HEK293 (cell line): ENCODE measurements around the gene JAM2.

Experiments used
- GLIS2 ChIP-seq: fragments of 450-650 bp; formaldehyde crosslinking; IDR thresholded peaks from 2 replicates; pipeline ENCODE4 v1.5.1; 2016; ENCODE audit warnings: missing biosample characterization, missing genetic modification characterization
- HOXC10 ChIP-seq: sonication (generic); formaldehyde crosslinking; IDR thresholded peaks from 2 replicates; pipeline ENCODE4 v1.8.1; 2023; ENCODE audit warnings: mild to moderate bottlenecking, missing genetic modification reagents
- HOXD13 ChIP-seq: sonication (generic); formaldehyde crosslinking; IDR thresholded peaks from 2 replicates; pipeline ENCODE4 v1.8.0; 2022; ENCODE audit warnings: missing genetic modification reagents, borderline replicate concordance
- KLF9 ChIP-seq: fragments of 450-650 bp; formaldehyde crosslinking; IDR thresholded peaks from 2 replicates; pipeline ENCODE4 v1.5.1; 2016; ENCODE audit warnings: missing biosample characterization, missing genetic modification characterization, low read depth
- TRIM28 ChIP-seq: IDR thresholded peaks from 2 replicates; pipeline ENCODE4 v1.6.1; 2011; ENCODE audit warnings: low read length, control low read depth, borderline replicate concordance
- YY1 ChIP-seq: fragments of 450-650 bp; formaldehyde crosslinking; IDR thresholded peaks from 2 replicates; pipeline ENCODE4 v1.5.1; 2018; ENCODE audit warnings: missing biosample characterization, missing genetic modification characterization
- ZFHX2 ChIP-seq: fragments of 450-650 bp; formaldehyde crosslinking; conservative IDR thresholded peaks from 2 replicates; pipeline ENCODE4 v1.5.1; 2016; ENCODE audit warnings: missing biosample characterization, missing genetic modification characterization
- ZFP3 ChIP-seq: fragments of 450-650 bp; formaldehyde crosslinking; IDR thresholded peaks from 2 replicates; pipeline ENCODE4 v1.5.1; 2016; ENCODE audit warnings: low read depth, missing biosample characterization, missing genetic modification characterization
- ZIC2 ChIP-seq: fragments of 450-650 bp; formaldehyde crosslinking; IDR thresholded peaks from 2 replicates; pipeline ENCODE4 v1.5.1; 2016; ENCODE audit warnings: missing biosample characterization, missing genetic modification characterization
- ZNF140 ChIP-seq: fragments of 450-650 bp; formaldehyde crosslinking; IDR thresholded peaks from 2 replicates; pipeline ENCODE4 v1.5.1; 2016; ENCODE audit warnings: missing biosample characterization, missing genetic modification characterization
- ZNF2 ChIP-seq: fragments of 450-650 bp; formaldehyde crosslinking; IDR thresholded peaks from 2 replicates; pipeline ENCODE4 v1.5.1; 2016; ENCODE audit warnings: missing biosample characterization, missing genetic modification characterization
- ZNF202 ChIP-seq: fragments of 450-650 bp; formaldehyde crosslinking; IDR thresholded peaks from 2 replicates; pipeline ENCODE4 v1.5.1; 2016; ENCODE audit warnings: missing biosample characterization, missing genetic modification characterization, borderline replicate concordance
- ZNF221 ChIP-seq: fragments of 450-650 bp; formaldehyde crosslinking; IDR thresholded peaks from 2 replicates; pipeline ENCODE4 v1.5.1; 2017; ENCODE audit warnings: missing biosample characterization, missing genetic modification characterization, borderline replicate concordance
- ZNF223 ChIP-seq: fragments of 450-650 bp; formaldehyde crosslinking; IDR thresholded peaks from 2 replicates; pipeline ENCODE4 v1.5.1; 2016; ENCODE audit warnings: missing biosample characterization, missing genetic modification characterization
- ZNF366 ChIP-seq: fragments of 450-650 bp; formaldehyde crosslinking; conservative IDR thresholded peaks from 2 replicates; pipeline ENCODE4 v1.5.1; 2016; ENCODE audit warnings: missing biosample characterization, missing genetic modification characterization
- ZNF423 ChIP-seq: fragments of 450-650 bp; formaldehyde crosslinking; IDR thresholded peaks from 2 replicates; pipeline ENCODE4 v1.5.1; 2016; ENCODE audit warnings: missing biosample characterization, missing genetic modification characterization
- ZNF48 ChIP-seq: fragments of 450-650 bp; formaldehyde crosslinking; IDR thresholded peaks from 2 replicates; pipeline ENCODE4 v1.5.1; 2016; ENCODE audit warnings: missing biosample characterization, missing genetic modification characterization
- ZNF548 ChIP-seq: fragments of 450-650 bp; formaldehyde crosslinking; IDR thresholded peaks from 2 replicates; pipeline ENCODE4 v1.5.1; 2016; ENCODE audit warnings: missing biosample characterization, missing genetic modification characterization
- ZNF558 ChIP-seq: fragments of 450-650 bp; formaldehyde crosslinking; IDR thresholded peaks from 2 replicates; pipeline ENCODE4 v1.5.1; 2016; ENCODE audit warnings: missing biosample characterization, missing genetic modification characterization
- ZNF600 ChIP-seq: fragments of 450-650 bp; formaldehyde crosslinking; IDR thresholded peaks from 2 replicates; pipeline ENCODE4 v1.5.1; 2016; ENCODE audit warnings: missing biosample characterization, missing genetic modification characterization
- ZNF610 ChIP-seq: fragments of 450-650 bp; formaldehyde crosslinking; IDR thresholded peaks from 2 replicates; pipeline ENCODE4 v1.5.1; 2016; ENCODE audit warnings: missing biosample characterization, missing genetic modification characterization, borderline replicate concordance
- ZNF621 ChIP-seq: fragments of 450-650 bp; formaldehyde crosslinking; IDR thresholded peaks from 2 replicates; pipeline ENCODE4 v1.5.1; 2017; ENCODE audit warnings: missing biosample characterization, missing genetic modification characterization
- ZNF76 ChIP-seq: fragments of 450-650 bp; formaldehyde crosslinking; IDR thresholded peaks from 2 replicates; pipeline ENCODE4; 2016; ENCODE audit warnings: low read depth, missing biosample characterization, missing genetic modification characterization, borderline replicate concordance
- TF ChIP-seq, protein P1 (sequence below): fragments of 450-650 bp; IDR thresholded peaks from 2 replicates; pipeline ENCODE4 v1.5.1; 2018; ENCODE audit warnings: missing biosample characterization, missing genetic modification characterization
- TF ChIP-seq, protein P2 (sequence below): fragments of 450-650 bp; formaldehyde crosslinking; IDR thresholded peaks from 2 replicates; pipeline ENCODE4 v1.5.1; 2016; ENCODE audit warnings: missing biosample characterization, missing genetic modification characterization
- TF ChIP-seq, protein P3 (sequence below): fragments of 450-650 bp; formaldehyde crosslinking; IDR thresholded peaks from 2 replicates; pipeline ENCODE4 v1.5.1; 2016; ENCODE audit warnings: missing biosample characterization, missing genetic modification characterization
- TF ChIP-seq, protein P4 (sequence below): fragments of 450-650 bp; formaldehyde crosslinking; IDR thresholded peaks from 2 replicates; pipeline ENCODE4 v1.5.1; 2016; ENCODE audit warnings: missing biosample characterization, missing genetic modification characterization
- TF ChIP-seq, protein P5 (sequence below): fragments of 450-650 bp; formaldehyde crosslinking; IDR thresholded peaks from 2 replicates; pipeline ENCODE4 v1.5.1; 2016; ENCODE audit warnings: missing biosample characterization, missing genetic modification characterization

Gene JAM2

DNA sequence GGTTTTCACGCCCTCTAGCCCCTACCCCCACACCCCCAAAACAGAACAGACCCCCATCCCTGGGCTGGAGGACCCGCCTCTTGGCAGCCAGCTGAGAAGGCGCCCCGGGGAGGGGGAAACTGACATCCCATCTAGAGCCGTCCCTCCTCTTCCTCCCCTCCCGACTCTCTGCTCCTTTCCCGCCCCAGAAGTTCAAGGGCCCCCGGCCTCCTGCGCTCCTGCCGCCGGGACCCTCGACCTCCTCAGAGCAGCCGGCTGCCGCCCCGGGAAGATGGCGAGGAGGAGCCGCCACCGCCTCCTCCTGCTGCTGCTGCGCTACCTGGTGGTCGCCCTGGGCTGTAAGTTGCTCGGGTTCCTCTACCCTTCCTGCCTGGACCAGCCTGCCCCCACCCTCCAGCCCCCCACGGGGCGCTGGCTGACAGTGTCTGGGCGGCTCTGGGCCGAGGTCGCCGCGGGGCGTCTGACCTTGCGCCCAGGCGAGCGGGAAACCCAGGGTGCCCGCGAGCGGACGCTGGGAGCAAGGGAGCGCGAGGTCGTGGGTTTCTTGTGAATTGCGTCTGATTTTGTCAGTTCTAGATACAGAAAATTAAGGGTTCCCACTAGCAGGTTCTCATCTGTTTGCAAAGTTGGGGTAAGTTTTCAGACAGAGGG lies 618 bp downstream of the JAM2 start (continued):
- peak; percentile 93 for TF ChIP-seq ZIC2 (tag by site-specific recombination)
- TF ChIP-seq ZNF621 (tag by site-specific recombination): no peak
- TF ChIP-seq TRIM28: 0 out of 2 replicates have a peak, but pooled peaks have one; percentile 30
- TF ChIP-seq, protein P1, sequence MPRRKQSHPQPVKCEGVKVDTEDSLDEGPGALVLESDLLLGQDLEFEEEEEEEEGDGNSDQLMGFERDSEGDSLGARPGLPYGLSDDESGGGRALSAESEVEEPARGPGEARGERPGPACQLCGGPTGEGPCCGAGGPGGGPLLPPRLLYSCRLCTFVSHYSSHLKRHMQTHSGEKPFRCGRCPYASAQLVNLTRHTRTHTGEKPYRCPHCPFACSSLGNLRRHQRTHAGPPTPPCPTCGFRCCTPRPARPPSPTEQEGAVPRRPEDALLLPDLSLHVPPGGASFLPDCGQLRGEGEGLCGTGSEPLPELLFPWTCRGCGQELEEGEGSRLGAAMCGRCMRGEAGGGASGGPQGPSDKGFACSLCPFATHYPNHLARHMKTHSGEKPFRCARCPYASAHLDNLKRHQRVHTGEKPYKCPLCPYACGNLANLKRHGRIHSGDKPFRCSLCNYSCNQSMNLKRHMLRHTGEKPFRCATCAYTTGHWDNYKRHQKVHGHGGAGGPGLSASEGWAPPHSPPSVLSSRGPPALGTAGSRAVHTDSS (tag by site-specific recombination): peak; percentile 70
- TF ChIP-seq, protein P2, sequence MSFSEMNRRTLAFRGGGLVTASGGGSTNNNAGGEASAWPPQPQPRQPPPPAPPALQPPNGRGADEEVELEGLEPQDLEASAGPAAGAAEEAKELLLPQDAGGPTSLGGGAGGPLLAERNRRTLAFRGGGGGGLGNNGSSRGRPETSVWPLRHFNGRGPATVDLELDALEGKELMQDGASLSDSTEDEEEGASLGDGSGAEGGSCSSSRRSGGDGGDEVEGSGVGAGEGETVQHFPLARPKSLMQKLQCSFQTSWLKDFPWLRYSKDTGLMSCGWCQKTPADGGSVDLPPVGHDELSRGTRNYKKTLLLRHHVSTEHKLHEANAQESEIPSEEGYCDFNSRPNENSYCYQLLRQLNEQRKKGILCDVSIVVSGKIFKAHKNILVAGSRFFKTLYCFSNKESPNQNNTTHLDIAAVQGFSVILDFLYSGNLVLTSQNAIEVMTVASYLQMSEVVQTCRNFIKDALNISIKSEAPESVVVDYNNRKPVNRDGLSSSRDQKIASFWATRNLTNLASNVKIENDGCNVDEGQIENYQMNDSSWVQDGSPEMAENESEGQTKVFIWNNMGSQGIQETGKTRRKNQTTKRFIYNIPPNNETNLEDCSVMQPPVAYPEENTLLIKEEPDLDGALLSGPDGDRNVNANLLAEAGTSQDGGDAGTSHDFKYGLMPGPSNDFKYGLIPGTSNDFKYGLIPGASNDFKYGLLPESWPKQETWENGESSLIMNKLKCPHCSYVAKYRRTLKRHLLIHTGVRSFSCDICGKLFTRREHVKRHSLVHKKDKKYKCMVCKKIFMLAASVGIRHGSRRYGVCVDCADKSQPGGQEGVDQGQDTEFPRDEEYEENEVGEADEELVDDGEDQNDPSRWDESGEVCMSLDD (tag by site-specific recombination): peak; percentile 67
- peak; percentile 56 for TF ChIP-seq YY1 (tag by site-specific recombination)
- TF ChIP-seq, protein P3, sequence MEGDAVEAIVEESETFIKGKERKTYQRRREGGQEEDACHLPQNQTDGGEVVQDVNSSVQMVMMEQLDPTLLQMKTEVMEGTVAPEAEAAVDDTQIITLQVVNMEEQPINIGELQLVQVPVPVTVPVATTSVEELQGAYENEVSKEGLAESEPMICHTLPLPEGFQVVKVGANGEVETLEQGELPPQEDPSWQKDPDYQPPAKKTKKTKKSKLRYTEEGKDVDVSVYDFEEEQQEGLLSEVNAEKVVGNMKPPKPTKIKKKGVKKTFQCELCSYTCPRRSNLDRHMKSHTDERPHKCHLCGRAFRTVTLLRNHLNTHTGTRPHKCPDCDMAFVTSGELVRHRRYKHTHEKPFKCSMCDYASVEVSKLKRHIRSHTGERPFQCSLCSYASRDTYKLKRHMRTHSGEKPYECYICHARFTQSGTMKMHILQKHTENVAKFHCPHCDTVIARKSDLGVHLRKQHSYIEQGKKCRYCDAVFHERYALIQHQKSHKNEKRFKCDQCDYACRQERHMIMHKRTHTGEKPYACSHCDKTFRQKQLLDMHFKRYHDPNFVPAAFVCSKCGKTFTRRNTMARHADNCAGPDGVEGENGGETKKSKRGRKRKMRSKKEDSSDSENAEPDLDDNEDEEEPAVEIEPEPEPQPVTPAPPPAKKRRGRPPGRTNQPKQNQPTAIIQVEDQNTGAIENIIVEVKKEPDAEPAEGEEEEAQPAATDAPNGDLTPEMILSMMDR (tag by site-specific recombination): peak; percentile 94
- peak; percentile 86 for TF ChIP-seq ZNF423 (tag by site-specific recombination)
- no peak for TF ChIP-seq ZNF610 (tag by site-specific recombination)
- no peak for TF ChIP-seq ZFHX2
- TF ChIP-seq ZNF223 (tag by site-specific recombination): peak; percentile 89
- TF ChIP-seq ZNF558 (tag by site-specific recombination): no peak
- TF ChIP-seq ZNF76 (tag by site-specific recombination): peak; percentile 53; the same call in 1 of the 2 replicates
- 0 out of 2 replicates have a peak, but pooled peaks have one; percentile 36 for TF ChIP-seq ZNF2 (tag by site-specific recombination)
- TF ChIP-seq GLIS2 (tag by site-specific recombination): peak; percentile 90
- no peak for TF ChIP-seq ZNF140 (tag by site-specific recombination)
- no peak for TF ChIP-seq HOXC10
- peak; percentile 46; the same call in 1 of the 2 replicates for TF ChIP-seq ZNF366 (tag by site-specific recombination)
- TF ChIP-seq ZNF48: no peak
- no peak for TF ChIP-seq ZNF221 (tag by site-specific recombination)
- peak; percentile 38; the same call in 1 of the 2 replicates for TF ChIP-seq KLF9 (tag by site-specific recombination)
- TF ChIP-seq HOXD13 (CRISPR knock-in tag): no peak
- no peak for TF ChIP-seq ZFP3 (tag by site-specific recombination)
- TF ChIP-seq, protein P4, sequence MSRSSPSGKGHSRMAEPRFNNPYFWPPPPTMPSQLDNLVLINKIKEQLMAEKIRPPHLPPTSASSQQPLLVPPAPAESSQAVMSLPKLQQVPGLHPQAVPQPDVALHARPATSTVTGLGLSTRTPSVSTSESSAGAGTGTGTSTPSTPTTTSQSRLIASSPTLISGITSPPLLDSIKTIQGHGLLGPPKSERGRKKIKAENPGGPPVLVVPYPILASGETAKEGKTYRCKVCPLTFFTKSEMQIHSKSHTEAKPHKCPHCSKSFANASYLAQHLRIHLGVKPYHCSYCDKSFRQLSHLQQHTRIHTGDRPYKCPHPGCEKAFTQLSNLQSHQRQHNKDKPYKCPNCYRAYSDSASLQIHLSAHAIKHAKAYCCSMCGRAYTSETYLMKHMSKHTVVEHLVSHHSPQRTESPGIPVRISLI (tag by site-specific recombination): no peak
- no peak for TF ChIP-seq ZNF600 (tag by site-specific recombination)
- no peak for TF ChIP-seq ZNF548 (tag by site-specific recombination)
- TF ChIP-seq ZNF202: no peak
- TF ChIP-seq, protein P5, sequence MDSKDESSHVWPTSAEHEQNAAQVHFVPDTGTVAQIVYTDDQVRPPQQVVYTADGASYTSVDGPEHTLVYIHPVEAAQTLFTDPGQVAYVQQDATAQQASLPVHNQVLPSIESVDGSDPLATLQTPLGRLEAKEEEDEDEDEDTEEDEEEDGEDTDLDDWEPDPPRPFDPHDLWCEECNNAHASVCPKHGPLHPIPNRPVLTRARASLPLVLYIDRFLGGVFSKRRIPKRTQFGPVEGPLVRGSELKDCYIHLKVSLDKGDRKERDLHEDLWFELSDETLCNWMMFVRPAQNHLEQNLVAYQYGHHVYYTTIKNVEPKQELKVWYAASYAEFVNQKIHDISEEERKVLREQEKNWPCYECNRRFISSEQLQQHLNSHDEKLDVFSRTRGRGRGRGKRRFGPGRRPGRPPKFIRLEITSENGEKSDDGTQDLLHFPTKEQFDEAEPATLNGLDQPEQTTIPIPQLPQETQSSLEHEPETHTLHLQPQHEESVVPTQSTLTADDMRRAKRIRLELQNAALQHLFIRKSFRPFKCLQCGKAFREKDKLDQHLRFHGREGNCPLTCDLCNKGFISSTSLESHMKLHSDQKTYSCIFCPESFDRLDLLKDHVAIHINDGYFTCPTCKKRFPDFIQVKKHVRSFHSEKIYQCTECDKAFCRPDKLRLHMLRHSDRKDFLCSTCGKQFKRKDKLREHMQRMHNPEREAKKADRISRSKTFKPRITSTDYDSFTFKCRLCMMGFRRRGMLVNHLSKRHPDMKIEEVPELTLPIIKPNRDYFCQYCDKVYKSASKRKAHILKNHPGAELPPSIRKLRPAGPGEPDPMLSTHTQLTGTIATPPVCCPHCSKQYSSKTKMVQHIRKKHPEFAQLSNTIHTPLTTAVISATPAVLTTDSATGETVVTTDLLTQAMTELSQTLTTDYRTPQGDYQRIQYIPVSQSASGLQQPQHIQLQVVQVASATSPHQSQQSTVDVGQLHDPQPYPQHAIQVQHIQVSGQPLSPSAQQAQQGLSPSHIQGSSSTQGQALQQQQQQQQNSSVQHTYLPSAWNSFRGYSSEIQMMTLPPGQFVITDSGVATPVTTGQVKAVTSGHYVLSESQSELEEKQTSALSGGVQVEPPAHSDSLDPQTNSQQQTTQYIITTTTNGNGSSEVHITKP (tag by site-specific recombination): no peak; the same call in 1 of the 2 replicates
